Measurements from ENCODE around the gene SOCS3. TPM values are rescaled to one million over a fixed set of nuclear protein-coding genes. Genes with fewer than 3 reads are reported as not detected.
A peak's percentile ranks its signal among the peaks of the same experiment; 100 is the strongest.
"Not testable (repeated sequence)": the region's sequence is repeated elsewhere in the genome, so short reads cannot be mapped to it uniquely, and the experiment has no call there.

Gene SOCS3
- total and polyA plus RNA-seq, 4 experiments from 2014 or later = 7.5 to 220 (median 34.6) TPM

GRCh38 chr17:78340183-78340955 lies 19.5 kb downstream of the SOCS3 start:
- peaks cover 0 to 2% (median 0%) of the 10 kb centered on the region in 8 donors for H3K9me3 Mint-ChIP-seq
- H3K4me1 ChIP-seq (ENCODE audit: insufficient read depth, low read length) = peaks cover 69% of the 10 kb centered on the region
- no peaks in the 10 kb centered on the region for H3K27me3 Mint-ChIP-seq
- H3K9me3 ChIP-seq (ENCODE audit: control insufficient read depth in 1 of 2, low read length in 2 of 2) = no peaks in the 10 kb centered on the region
- H3K4me3 ChIP-seq (ENCODE audit: low read length in 2 of 2) = no peak overlapping the region
- DNase-seq = peak in 1 of 5 donors; percentile 60
- intact Hi-C loops (cut with micrococcal nuclease) = loop anchor here (5.0 kb wide), 2 partner anchors 53 to 88 kb away; no protein-coding TSS in a partner anchor
- POLR2A ChIA-PET (ENCODE audit: partially characterized antibody) = interaction anchor here (1.0 to 4.5 kb wide), 4 partner anchors 15 to 76 kb away, joined by 3 to 15 read pairs (median 3); no protein-coding TSS in a partner anchor
- H3K27ac ChIP-seq (ENCODE audit: low read depth, low read length) = no peak overlapping the region
- H3K27me3 ChIP-seq (ENCODE audit: insufficient read depth, low read length) = no peaks in the 10 kb centered on the region
- H3K4me3 Mint-ChIP-seq = peak overlapping the region; percentile 57 to 89 (median 75)
- no peaks in the 10 kb centered on the region for H3K36me3 Mint-ChIP-seq
- peaks cover 45 to 75% (median 56%) of the 10 kb centered on the region in 4 donors for H3K4me1 Mint-ChIP-seq
- peak overlapping the region; percentile 81 to 95 (median 91) for H3K27ac Mint-ChIP-seq
- H3K36me3 ChIP-seq (ENCODE audit: insufficient read depth, low read length) = no peaks in the 10 kb centered on the region
- CTCF ChIA-PET (ENCODE audit: partially characterized antibody) = interaction anchor here (0.6 to 11.2 kb wide), 7 partner anchors 14 to 81 kb away, joined by 3 to 134 read pairs (median 3); partner anchors contain the start of gene SOCS3

GRCh38 chr17:78338486-78339259 lies 21.2 kb downstream of the SOCS3 start:
- POLR2A ChIA-PET (ENCODE audit: partially characterized antibody) = interaction anchor here (0.6 to 1.5 kb wide), 4 partner anchors 10 to 83 kb away, joined by 3 to 4 read pairs (median 3); no protein-coding TSS in a partner anchor
- H3K36me3 Mint-ChIP-seq = no peaks in the 10 kb centered on the region
- Histone ChIP-seq H3K9me3 (ENCODE audit: control insufficient read depth in 1 of 2, low read length in 2 of 2) (no peaks in the 10 kb centered on the region), H3K36me3 (ENCODE audit: insufficient read depth, low read length) (no peaks in the 10 kb centered on the region), H3K4me3 (ENCODE audit: low read length in 2 of 2) (no peak overlapping the region), H3K27me3 (ENCODE audit: insufficient read depth, low read length) (no peaks in the 10 kb centered on the region), H3K27ac (ENCODE audit: low read depth, low read length) (peak overlapping the region; percentile 40), H3K4me1 (ENCODE audit: insufficient read depth, low read length) (peaks cover 54% of the 10 kb centered on the region)
- no peaks in the 10 kb centered on the region for H3K27me3 Mint-ChIP-seq
- peak overlapping the region; percentile 24 to 87 (median 72) for H3K4me3 Mint-ChIP-seq
- H3K9me3 Mint-ChIP-seq = peaks cover 0 to 2% (median 0%) of the 10 kb centered on the region in 8 donors
- peak overlapping the region; percentile 82 to 96 (median 91) for H3K27ac Mint-ChIP-seq
- CTCF ChIA-PET (ENCODE audit: partially characterized antibody) = interaction anchor here (0.8 to 11.2 kb wide), 5 partner anchors 10 to 87 kb away, joined by 4 to 134 read pairs (median 5); partner anchors contain the start of gene SOCS3
- intact Hi-C loops (cut with micrococcal nuclease) = loop anchor here (1.0 kb wide), 1 partner anchor 22 kb away; the partner anchor contains the start of gene SOCS3
- H3K4me1 Mint-ChIP-seq = peaks cover 37 to 75% (median 49%) of the 10 kb centered on the region in 4 donors
- peak in 4 of 5 donors; percentile 51 to 85 (median 61) for DNase-seq

DNA sequence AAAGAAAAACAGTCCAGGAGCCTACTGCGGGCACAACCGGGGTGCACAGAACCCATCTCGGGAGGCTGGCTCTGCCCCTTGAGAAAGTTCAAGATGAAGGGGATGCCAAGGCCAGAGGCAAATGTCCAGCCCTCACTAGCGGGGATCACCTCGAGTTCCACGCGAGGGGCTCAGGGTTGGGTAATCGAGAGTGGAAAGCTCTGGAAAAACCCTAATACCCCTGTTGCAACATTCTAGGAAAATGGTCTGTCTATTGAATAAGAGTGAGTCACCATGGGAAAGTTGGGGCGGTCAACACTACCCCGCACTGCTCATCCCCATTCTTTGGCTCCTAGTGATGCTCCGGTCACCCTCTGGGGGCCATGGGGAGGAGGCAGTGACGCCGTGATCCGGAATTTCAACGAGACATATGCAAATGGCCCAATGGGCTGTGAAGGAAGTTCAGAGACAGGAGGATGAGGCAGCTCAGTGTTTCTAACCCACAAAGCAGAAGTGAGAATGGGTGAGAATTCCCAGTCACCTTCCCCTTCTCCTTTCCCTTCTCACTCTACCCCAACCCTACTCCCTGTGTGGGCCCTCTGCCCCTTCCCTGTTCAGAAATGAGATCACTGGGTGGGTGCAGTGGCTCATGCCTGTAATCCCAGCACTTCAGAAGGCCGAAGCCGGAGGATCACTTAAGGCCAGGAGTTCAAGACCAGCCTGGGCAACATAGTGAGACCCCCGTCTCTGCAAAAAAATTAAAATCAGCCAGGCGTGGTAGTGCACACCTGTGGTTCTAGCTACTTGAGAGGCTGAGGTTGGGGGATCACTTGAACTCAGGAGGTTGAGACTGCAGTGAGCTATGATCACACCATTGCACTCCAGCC lies 22.4 kb downstream of the SOCS3 start:
- Mint-ChIP-seq H3K9me3 (peaks cover 0 to 2% (median 0%) of the 10 kb centered on the region in 8 donors), H3K36me3 (no peaks in the 10 kb centered on the region), H3K4me1 (peaks cover 32 to 74% (median 48%) of the 10 kb centered on the region in 4 donors), H3K27me3 (no peaks in the 10 kb centered on the region), H3K27ac (peak overlapping the region in 6 of 7 donors; percentile 18 to 91 (median 75)), H3K4me3 (peak overlapping the region in 1 of 8 donors; percentile 54)
- H3K36me3 ChIP-seq (ENCODE audit: insufficient read depth, low read length) = no peaks in the 10 kb centered on the region
- DNase-seq = no peak
- intact Hi-C loops (cut with micrococcal nuclease) = no loop called here
- CTCF ChIA-PET (ENCODE audit: partially characterized antibody) = interaction anchor here (11.2 kb wide), 1 partner anchor 22 kb away, joined by 134 read pairs; the partner anchor contains the start of gene SOCS3
- H3K9me3 ChIP-seq (ENCODE audit: control insufficient read depth in 1 of 2, low read length in 2 of 2) = no peaks in the 10 kb centered on the region
- H3K27me3 ChIP-seq (ENCODE audit: insufficient read depth, low read length) = no peaks in the 10 kb centered on the region
- no peak overlapping the region for H3K27ac ChIP-seq (ENCODE audit: low read depth, low read length)
- H3K4me3 ChIP-seq (ENCODE audit: low read length in 2 of 2) = no peak overlapping the region
- peaks cover 54% of the 10 kb centered on the region for H3K4me1 ChIP-seq (ENCODE audit: insufficient read depth, low read length)
- POLR2A ChIA-PET (ENCODE audit: partially characterized antibody) = interaction anchor here (0.6 kb wide), 1 partner anchor 23 kb away, joined by 3 read pairs; no protein-coding TSS in a partner anchor

DNA sequence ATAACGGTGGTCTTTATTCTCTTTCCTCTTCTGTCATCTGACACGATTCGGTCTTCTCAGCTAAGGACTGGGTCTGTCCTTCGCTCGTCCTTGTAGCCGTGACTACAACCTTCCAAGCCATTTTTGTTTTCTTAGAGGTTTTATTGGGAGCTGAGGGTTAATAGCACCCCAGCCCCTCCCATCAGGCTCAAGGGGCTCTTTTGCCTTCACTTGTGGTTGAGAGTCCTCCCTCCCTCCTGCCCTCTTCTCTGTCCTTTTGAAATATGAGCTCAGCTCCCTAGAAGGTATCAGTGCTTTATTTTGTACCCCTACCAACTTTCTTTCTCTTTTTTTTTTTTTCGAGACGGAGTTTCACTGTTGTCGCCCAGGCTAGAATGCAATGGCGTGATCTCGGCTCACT lies 24.7 kb downstream of the SOCS3 start:
- no peaks in the 10 kb centered on the region for H3K36me3 ChIP-seq (ENCODE audit: insufficient read depth, low read length)
- intact Hi-C loops (cut with micrococcal nuclease) = no loop called here
- no peaks in the 10 kb centered on the region for H3K9me3 ChIP-seq (ENCODE audit: control insufficient read depth in 1 of 2, low read length in 2 of 2)
- ChIA-PET CTCF (ENCODE audit: partially characterized antibody) (interaction anchor here (1.3 to 2.3 kb wide), 5 partner anchors 18 to 83 kb away, joined by 3 to 9 read pairs (median 4); no protein-coding TSS in a partner anchor), POLR2A (ENCODE audit: partially characterized antibody) (interaction anchor here (1.2 to 1.4 kb wide), 2 partner anchors 10 to 194 kb away, joined by 3 read pairs; no protein-coding TSS in a partner anchor)
- H3K27ac Mint-ChIP-seq = peak overlapping the region in 3 of 7 donors; percentile 54 to 70 (median 56)
- no peak for DNase-seq
- no peak overlapping the region for H3K27ac ChIP-seq (ENCODE audit: low read depth, low read length)
- H3K27me3 Mint-ChIP-seq = no peaks in the 10 kb centered on the region
- no peak overlapping the region for H3K4me3 ChIP-seq (ENCODE audit: low read length in 2 of 2)
- peaks cover 26 to 74% (median 47%) of the 10 kb centered on the region in 4 donors for H3K4me1 Mint-ChIP-seq
- H3K27me3 ChIP-seq (ENCODE audit: insufficient read depth, low read length) = no peaks in the 10 kb centered on the region
- H3K4me1 ChIP-seq (ENCODE audit: insufficient read depth, low read length) = peaks cover 46% of the 10 kb centered on the region
- no peaks in the 10 kb centered on the region for H3K36me3 Mint-ChIP-seq
- no peaks in the 10 kb centered on the region for H3K9me3 Mint-ChIP-seq
- H3K4me3 Mint-ChIP-seq = no peak overlapping the region

GRCh38 chr17:78332991-78333390 lies 26.9 kb downstream of the SOCS3 start:
- H3K4me3 Mint-ChIP-seq = peak overlapping the region; percentile 21 to 71 (median 51)
- H3K4me1 ChIP-seq (ENCODE audit: insufficient read depth, low read length) = peaks cover 35% of the 10 kb centered on the region
- H3K27ac ChIP-seq (ENCODE audit: low read depth, low read length) = peak overlapping the region; percentile 47
- no peak overlapping the region for H3K4me3 ChIP-seq (ENCODE audit: low read length in 2 of 2)
- peak overlapping the region; percentile 81 to 97 (median 91) for H3K27ac Mint-ChIP-seq
- ChIA-PET CTCF (ENCODE audit: partially characterized antibody) (interaction anchor here (0.9 to 2.0 kb wide), 4 partner anchors 11 to 89 kb away, joined by 3 to 8 read pairs (median 5); no protein-coding TSS in a partner anchor), POLR2A (ENCODE audit: partially characterized antibody) (interaction anchor here (0.8 kb wide), 1 partner anchor 17 kb away, joined by 3 read pairs; no protein-coding TSS in a partner anchor)
- no peaks in the 10 kb centered on the region for H3K36me3 ChIP-seq (ENCODE audit: insufficient read depth, low read length)
- no peaks in the 10 kb centered on the region for H3K9me3 ChIP-seq (ENCODE audit: control insufficient read depth in 1 of 2, low read length in 2 of 2)
- no peaks in the 10 kb centered on the region for H3K36me3 Mint-ChIP-seq
- no peaks in the 10 kb centered on the region for H3K27me3 ChIP-seq (ENCODE audit: insufficient read depth, low read length)
- intact Hi-C loops (cut with micrococcal nuclease) = no loop called here
- DNase-seq = peak in 2 of 5 donors; percentile 38 to 39
- no peaks in the 10 kb centered on the region for H3K27me3 Mint-ChIP-seq
- peaks cover 16 to 64% (median 35%) of the 10 kb centered on the region in 4 donors for H3K4me1 Mint-ChIP-seq
- no peaks in the 10 kb centered on the region for H3K9me3 Mint-ChIP-seq

- H3K4me3 ChIP-seq (ENCODE audit: low read length in 2 of 2); H3K27me3 Mint-ChIP-seq; intact Hi-C loops (cut with micrococcal nuclease); H3K36me3 ChIP-seq (ENCODE audit: insufficient read depth, low read length); H3K27ac ChIP-seq (ENCODE audit: low read depth, low read length); H3K4me3 Mint-ChIP-seq; H3K27me3 ChIP-seq (ENCODE audit: insufficient read depth, low read length); H3K36me3 Mint-ChIP-seq; DNase-seq; H3K9me3 Mint-ChIP-seq; H3K9me3 ChIP-seq (ENCODE audit: control insufficient read depth in 1 of 2, low read length in 2 of 2); POLR2A ChIA-PET (ENCODE audit: partially characterized antibody): not testable (repeated sequence)
- Mint-ChIP-seq H3K4me1 (peaks cover 16 to 52% (median 32%) of the 10 kb centered on the region in 4 donors), H3K27ac (peak overlapping the region in 1 of 7 donors; percentile 87)
- CTCF ChIA-PET (ENCODE audit: partially characterized antibody) = interaction anchor here (0.7 to 2.0 kb wide), 4 partner anchors 13 to 156 kb away, joined by 4 to 8 read pairs (median 6); no protein-coding TSS in a partner anchor
- H3K4me1 ChIP-seq (ENCODE audit: insufficient read depth, low read length) = peaks cover 31% of the 10 kb centered on the region
Measured at GRCh38 chr17:78331355-78331754, 28.5 kb downstream of the SOCS3 start.
